ENCODE data around the gene GABRB1. TPM values are rescaled to one million over a fixed set of nuclear protein-coding genes. Genes with fewer than 3 reads are reported as not detected.

The GABRB1 gene
- total and polyA plus RNA-seq, 2 experiments from 2014 or later, result 0.26 to 0.97 TPM

- no peaks in the 10 kb centered on the region for H3K27me3 ChIP-seq (ENCODE audit: insufficient read depth)
- H4K20me1 ChIP-seq (replicated peaks; ENCODE audit: insufficient read depth), result no peaks in the 10 kb centered on the region
- no peaks in the 10 kb centered on the region for H3K36me3 Mint-ChIP-seq (ENCODE audit: low read depth)
- H3K36me3 ChIP-seq (ENCODE audit: insufficient read depth), result no peaks in the 10 kb centered on the region
- ATAC-seq (no peak), DNase-seq (ENCODE audit: low spot score) (no peak)
- TF ChIP-seq ZNF331 (CRISPR knock-in tag; IDR thresholded peaks at IDR 0.05; ENCODE audit: low read depth) (no peak), NANOG (IDR thresholded peaks at IDR 0.05; ENCODE audit: borderline replicate concordance) (no peak), STAT1 (IDR thresholded peaks at IDR 0.05; ENCODE audit: unreplicated experiment) (no peak), CTCF (conservative IDR thresholded peaks at IDR 0.05; ENCODE audit: low read depth in 2 of 2) (no peak), CREB1 (CRISPR knock-in tag; IDR thresholded peaks at IDR 0.05; ENCODE audit: low read depth) (no peak), ETS1 (IDR thresholded peaks at IDR 0.05) (no peak), EZH2phosphoT487 (IDR thresholded peaks at IDR 0.05; ENCODE audit: unreplicated experiment) (no peak), EZH2 (IDR thresholded peaks at IDR 0.05; ENCODE audit: low read depth, unreplicated experiment) (no peak)
- H3K27ac ChIP-seq (ENCODE audit: low read depth), result no peak overlapping the region
- H3K4me1 ChIP-seq (ENCODE audit: insufficient read depth), result no peaks in the 10 kb centered on the region
- no peak overlapping the region for H3K27ac Mint-ChIP-seq
- no peak overlapping the region for H3K4me3 ChIP-seq
- H3K4me1 Mint-ChIP-seq, result no peaks in the 10 kb centered on the region
- peaks cover 2% of the 10 kb centered on the region for H3K27me3 Mint-ChIP-seq (ENCODE audit: insufficient read depth, low read depth, poor library complexity)
- H3K4me3 Mint-ChIP-seq, result no peak overlapping the region
- H3F3A ChIP-seq (replicated peaks; ENCODE audit: low read depth), result no peaks in the 10 kb centered on the region
- H3K9me2 ChIP-seq (ENCODE audit: insufficient read depth), result no peaks in the 10 kb centered on the region
- no peak overlapping the region for H3K4me2 ChIP-seq
- H3K79me2 ChIP-seq (replicated peaks; ENCODE audit: insufficient read depth), result no peaks in the 10 kb centered on the region
- H2AFZ ChIP-seq, result no peak overlapping the region
- H3K9me3 Mint-ChIP-seq, result no peaks in the 10 kb centered on the region
These were observed 29.2 kb downstream of the GABRB1 start for GRCh38 chr4:47060561-47060960.

DNA sequence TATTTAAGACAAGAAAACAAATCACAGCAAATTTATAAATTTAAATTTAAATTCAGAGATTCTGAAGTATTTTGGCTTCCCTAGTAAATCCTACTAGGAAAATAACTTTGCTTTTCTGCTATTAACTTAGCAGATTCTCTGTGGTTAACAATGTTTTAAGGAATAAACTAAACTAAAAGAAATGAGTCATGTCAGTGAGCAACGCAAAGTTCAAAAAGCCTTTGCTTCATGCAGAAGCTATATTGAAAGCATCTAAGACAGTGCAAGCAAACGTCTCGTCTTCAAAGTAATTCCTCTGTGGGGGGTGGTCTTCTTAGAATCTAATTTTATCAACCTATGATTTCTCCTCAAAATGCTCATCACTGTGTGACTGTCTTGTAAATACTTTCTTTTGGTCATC is 30.1 kb downstream of the GABRB1 start:
- Histone ChIP-seq H3K79me2 (replicated peaks; ENCODE audit: insufficient read depth) (no peaks in the 10 kb centered on the region), H3K36me3 (ENCODE audit: insufficient read depth) (no peaks in the 10 kb centered on the region), H3K27ac (ENCODE audit: low read depth) (no peak overlapping the region), H4K20me1 (replicated peaks; ENCODE audit: insufficient read depth) (no peaks in the 10 kb centered on the region), H3K9me2 (ENCODE audit: insufficient read depth) (no peaks in the 10 kb centered on the region), H3K4me1 (ENCODE audit: insufficient read depth) (no peaks in the 10 kb centered on the region), H3K4me3 (no peak overlapping the region), H3K4me2 (no peak overlapping the region), H3K27me3 (ENCODE audit: insufficient read depth) (no peaks in the 10 kb centered on the region), H2AFZ (no peak overlapping the region), H3F3A (replicated peaks; ENCODE audit: low read depth) (no peaks in the 10 kb centered on the region)
- Mint-ChIP-seq H3K27me3 (ENCODE audit: insufficient read depth, low read depth, poor library complexity) (peaks cover 2% of the 10 kb centered on the region), H3K9me3 (no peaks in the 10 kb centered on the region), H3K27ac (no peak overlapping the region), H3K4me3 (no peak overlapping the region), H3K4me1 (no peaks in the 10 kb centered on the region), H3K36me3 (ENCODE audit: low read depth) (no peaks in the 10 kb centered on the region)
- DNase-seq (ENCODE audit: low spot score) (no peak), ATAC-seq (no peak)
- TF ChIP-seq EZH2 (IDR thresholded peaks at IDR 0.05; ENCODE audit: low read depth, unreplicated experiment) (no peak), STAT1 (IDR thresholded peaks at IDR 0.05; ENCODE audit: unreplicated experiment) (no peak)

GRCh38 chr4:47065051-47065481 is 33.7 kb downstream of the GABRB1 start:
- no peaks in the 10 kb centered on the region for H3F3A ChIP-seq (replicated peaks; ENCODE audit: low read depth)
- H3K4me3 ChIP-seq, result no peak overlapping the region
- 0 out of 2 replicates have a peak, but pooled peaks cover 4% of the 10 kb centered on the region for H3K9me2 ChIP-seq (ENCODE audit: insufficient read depth)
- no peaks in the 10 kb centered on the region for H3K4me1 ChIP-seq (ENCODE audit: insufficient read depth)
- no peak overlapping the region for H3K4me3 Mint-ChIP-seq
- no peaks in the 10 kb centered on the region for H3K79me2 ChIP-seq (replicated peaks; ENCODE audit: insufficient read depth)
- no peaks in the 10 kb centered on the region for H3K36me3 Mint-ChIP-seq (ENCODE audit: low read depth)
- H3K27me3 ChIP-seq (ENCODE audit: insufficient read depth), result no peaks in the 10 kb centered on the region
- H3K27me3 Mint-ChIP-seq (ENCODE audit: insufficient read depth, low read depth, poor library complexity), result no peaks in the 10 kb centered on the region
- H3K4me1 Mint-ChIP-seq, result no peaks in the 10 kb centered on the region
- no peak for ATAC-seq
- H3K27ac Mint-ChIP-seq, result no peak overlapping the region
- no peaks in the 10 kb centered on the region for H3K9me3 Mint-ChIP-seq
- TF ChIP-seq CREB1 (CRISPR knock-in tag; IDR thresholded peaks at IDR 0.05; ENCODE audit: low read depth) (no peak), REST (IDR thresholded peaks at IDR 0.05; ENCODE audit: unreplicated experiment) (no peak), NANOG (IDR thresholded peaks at IDR 0.05; ENCODE audit: borderline replicate concordance) (no peak), ZNF331 (CRISPR knock-in tag; IDR thresholded peaks at IDR 0.05; ENCODE audit: low read depth) (no peak), POLR2AphosphoS5 (IDR thresholded peaks at IDR 0.05; ENCODE audit: low read depth) (no peak), ETS1 (IDR thresholded peaks at IDR 0.05) (no peak), JUNB (IDR thresholded peaks at IDR 0.05; ENCODE audit: unreplicated experiment) (no peak)
- H3K4me2 ChIP-seq, result no peak overlapping the region
- no peaks in the 10 kb centered on the region for H3K36me3 ChIP-seq (ENCODE audit: insufficient read depth)
- no peak overlapping the region for H3K27ac ChIP-seq (ENCODE audit: low read depth)
- no peak overlapping the region for H2AFZ ChIP-seq
- no peaks in the 10 kb centered on the region for H4K20me1 ChIP-seq (replicated peaks; ENCODE audit: insufficient read depth)
- DNase-seq (ENCODE audit: low spot score), result no peak

All from GM23338 (cell line).